ENCODE results near the gene UBN1. TPM values are rescaled to one million over a fixed set of nuclear protein-coding genes. Genes with fewer than 3 reads are reported as not detected.

UBN1 gene
- total RNA-seq, 1 experiment from 2014 or later = 21.4 TPM

- Histone ChIP-seq H3K36me3 (ENCODE audit: low read depth, low read length) (peaks cover 4% of the 10 kb centered on the region; the same call in 1 of the 2 replicates), H3K4me1 (ENCODE audit: insufficient read depth, low read length) (no peaks in the 10 kb centered on the region), H3K79me2 (ENCODE audit: low read length) (no peaks in the 10 kb centered on the region), H3K27ac (ENCODE audit: low read length) (no peak overlapping the region), H3K9me3 (ENCODE audit: low read length) (no peaks in the 10 kb centered on the region), H4K20me1 (ENCODE audit: low read length) (no peaks in the 10 kb centered on the region), H3K4me2 (ENCODE audit: low read length) (no peak overlapping the region), H3K9me2 (replicated peaks; ENCODE audit: low read length) (no peaks in the 10 kb centered on the region), H3K27me3 (ENCODE audit: low read length) (no peaks in the 10 kb centered on the region), H3K9ac (ENCODE audit: low read length) (no peak overlapping the region), H3K4me3 (ENCODE audit: low read length) (no peak overlapping the region), H3F3A (ENCODE audit: low read length, unreplicated experiment) (no peaks in the 10 kb centered on the region), H2AFZ (ENCODE audit: low read length) (no peak overlapping the region)
- no TSS peak for BruUV-seq (replicated peaks)
- POLR2A ChIA-PET (ENCODE audit: unreplicated experiment) = no interaction called here
- ATAC-seq = no peak
- no peak for DNase-seq
- intact Hi-C loops (cut with micrococcal nuclease) = no loop called here
- no peak for TF ChIP-seq EZH2 (IDR thresholded peaks at IDR 0.05; ENCODE audit: low read length, unreplicated experiment)
- no peak for TF ChIP-seq EZH2phosphoT487 (IDR thresholded peaks at IDR 0.05; ENCODE audit: borderline replicate concordance, low read length)
- TF ChIP-seq CTCF (conservative IDR thresholded peaks at IDR 0.05; ENCODE audit: low read depth, low read length) = no peak
- CTCF ChIA-PET = no interaction called here
Observed at GRCh38 chr16:4892361-4893102, 45.3 kb downstream of the UBN1 start.

GRCh38 chr16:4893103-4893862 is 46.0 kb downstream of the UBN1 start:
- H2AFZ ChIP-seq (ENCODE audit: low read length) = no peak overlapping the region
- intact Hi-C loops (cut with micrococcal nuclease) = no loop called here

More at GRCh38 chr16:4893103-4893862, 46.0 kb downstream of the UBN1 start:
- H3K9ac ChIP-seq (ENCODE audit: low read length) = no peak overlapping the region
- peaks cover 4% of the 10 kb centered on the region; the same call in 1 of the 2 replicates for H3K36me3 ChIP-seq (ENCODE audit: low read depth, low read length)
- no peak overlapping the region for H3K4me3 ChIP-seq (ENCODE audit: low read length)
- ChIA-PET CTCF (interaction anchor here (0.6 kb wide), 1 partner anchor 11 kb away, joined by 4 read pairs; no protein-coding TSS in a partner anchor), POLR2A (ENCODE audit: unreplicated experiment) (no interaction called here)
- DNase-seq (no peak), ATAC-seq (no peak)
- no peaks in the 10 kb centered on the region for H3K79me2 ChIP-seq (ENCODE audit: low read length)
- TF ChIP-seq EZH2 (IDR thresholded peaks at IDR 0.05; ENCODE audit: low read length, unreplicated experiment) = no peak
- no peak for TF ChIP-seq EZH2phosphoT487 (IDR thresholded peaks at IDR 0.05; ENCODE audit: borderline replicate concordance, low read length)
- TF ChIP-seq CTCF (conservative IDR thresholded peaks at IDR 0.05; ENCODE audit: low read depth, low read length) = no peak
- H4K20me1 ChIP-seq (ENCODE audit: low read length) = no peaks in the 10 kb centered on the region
- H3K9me2 ChIP-seq (replicated peaks; ENCODE audit: low read length) = no peaks in the 10 kb centered on the region
- no peak overlapping the region for H3K27ac ChIP-seq (ENCODE audit: low read length)
- H3K27me3 ChIP-seq (ENCODE audit: low read length) = no peaks in the 10 kb centered on the region
- no peaks in the 10 kb centered on the region for H3K4me1 ChIP-seq (ENCODE audit: insufficient read depth, low read length)
- no TSS peak for BruUV-seq (replicated peaks)
- H3F3A ChIP-seq (ENCODE audit: low read length, unreplicated experiment) = no peaks in the 10 kb centered on the region
- no peaks in the 10 kb centered on the region for H3K9me3 ChIP-seq (ENCODE audit: low read length)
- no peak overlapping the region for H3K4me2 ChIP-seq (ENCODE audit: low read length)

Data from PC-3 (cell line).